A549 (cell line): ENCODE measurements around the gene HEPHL1. TPM values are rescaled to one million over a fixed set of nuclear protein-coding genes. Genes with fewer than 3 reads are reported as not detected.

Source experiments
- ATAC-seq, 2 experiments: fragments of 200-7000 bp in 1 of 2; fragments of >200 bp in 1 of 2; cut with Nextera tagmentation in 1 of 2; cut with Tn5 transposase in 1 of 2; 3 replicates each; pipeline versions ENCODE4 v1.8.0 to v1.9.1; 2018 to 2020; ENCODE audit warnings: mild to moderate bottlenecking in 1 of 2, moderate library complexity in 1 of 2
- CTCF ChIA-PET: fragments of 300-600 bp; sonication (Branson Sonifier 250); formaldehyde crosslinking; extraction: SDS; loops from one replicate; lab custom pipeline; 2021; ENCODE audit warnings: antibody characterized with exemption, inconsistent platforms; lab: Yijun Ruan, JAX
- POLR2A ChIA-PET: fragments of 350-600 bp; formaldehyde crosslinking; extraction: SDS; loops from one replicate; lab custom pipeline; 2021; ENCODE audit warnings: antibody characterized with exemption, inconsistent platforms; lab: Yijun Ruan, JAX
- DNase-seq, 2 experiments: peaks; one replicate each; pipeline versions ENCODE4 v3.0.0 to v3.0.0-alpha.2; 2011 to 2016; ENCODE audit warnings: low read depth in 1 of 2, low spot score in 1 of 2
- FAIRE-seq: peaks from 2 replicates; lab custom pipeline; 2011; peaks lifted over from hg19 to GRCh38; lab: Jason Lieb, UNC
- H3K27ac ChIP-seq, 2 experiments: fragments of >200 bp; sonication (Bioruptor Twin); formaldehyde crosslinking; 3 replicates each; pipeline ENCODE4 v1.5.1; 2016 to 2017
- H3K4me1 ChIP-seq: fragments of >200 bp; sonication (Bioruptor Twin); formaldehyde crosslinking; 3 replicates; pipeline ENCODE4 v1.6.1; 2016
- H3K4me2 ChIP-seq: fragments of >200 bp; sonication (Bioruptor Twin); formaldehyde crosslinking; 3 replicates; pipeline ENCODE4 v1.6.1; 2016
- H3K4me3 ChIP-seq: fragments of >200 bp; sonication (Bioruptor Twin); formaldehyde crosslinking; 3 replicates; pipeline ENCODE4 v1.5.1; 2016
- H3K9me3 ChIP-seq: fragments of >200 bp; sonication (Bioruptor Twin); formaldehyde crosslinking; 3 replicates; pipeline ENCODE4 v1.6.1; 2016
- BHLHE40 ChIP-seq: IDR thresholded peaks from 2 replicates; pipeline ENCODE4 v1.6.1; 2012; ENCODE audit warnings: low read depth, low read length, inconsistent platforms
- CBX2 ChIP-seq: fragments of 200-600 bp; sonication (generic); IDR thresholded peaks from 2 replicates; pipeline ENCODE4 v1.6.1; 2016; ENCODE audit warnings: low read depth, mild to moderate bottlenecking, borderline replicate concordance
- CEBPB ChIP-seq, 2 experiments: fragments of >200 bp in 1 of 2; sonication (Bioruptor Twin) in 1 of 2; formaldehyde crosslinking in 1 of 2; IDR thresholded peaks; 2 replicates each; pipeline ENCODE4 v1.6.1; 2012 to 2016
- EHMT2 ChIP-seq: fragments of 200-600 bp; sonication (generic); IDR thresholded peaks from 2 replicates; pipeline ENCODE4 v1.6.1; 2016; ENCODE audit warnings: antibody characterized with exemption, low read depth, mild to moderate bottlenecking, moderate library complexity
- FOSB ChIP-seq: fragments of 250-450 bp; sonication (Bioruptor Pico); IDR thresholded peaks from 2 replicates; pipeline ENCODE4 v1.5.0; 2020; ENCODE audit warnings: mild to moderate bottlenecking, moderate library complexity
- HES2 ChIP-seq: fragments of >200 bp; sonication (Bioruptor Twin); formaldehyde crosslinking; IDR thresholded peaks from 2 replicates; pipeline ENCODE4 v1.6.1; 2016
- HEYL ChIP-seq: fragments of 250-450 bp; sonication (Bioruptor Pico); IDR thresholded peaks from 2 replicates; pipeline ENCODE4 v1.8.0; 2021; ENCODE audit warnings: mild to moderate bottlenecking, moderate library complexity
- HOXB13 ChIP-seq: fragments of 250-450 bp; sonication (Bioruptor Pico); IDR thresholded peaks from 2 replicates; pipeline ENCODE4 v1.5.0; 2020; ENCODE audit warnings: low read depth, mild to moderate bottlenecking, moderate library complexity
- JUN ChIP-seq, 2 experiments: fragments of >200 bp; sonication (Bioruptor Twin); formaldehyde crosslinking; IDR thresholded peaks; 2 replicates in 1 of 2; 3 replicates in 1 of 2; pipeline ENCODE4 v1.6.1; 2016 to 2017
- KDM5A ChIP-seq: fragments of 200-600 bp; sonication (generic); IDR thresholded peaks from 2 replicates; pipeline ENCODE4 v1.6.1; 2016; ENCODE audit warnings: antibody characterized with exemption, mild to moderate bottlenecking
- MYC ChIP-seq: IDR thresholded peaks from 2 replicates; pipeline ENCODE4 v1.6.1; 2012; ENCODE audit warnings: mild to moderate bottlenecking, inconsistent platforms, low read length, improper control_type of control experiment, borderline replicate concordance
- NPAS2 ChIP-seq: fragments of 250-450 bp; sonication (Bioruptor Pico); IDR thresholded peaks from 2 replicates; pipeline ENCODE4 v1.8.0; 2022; ENCODE audit warnings: mild to moderate bottlenecking, moderate library complexity, borderline replicate concordance
- PHF8 ChIP-seq: fragments of 200-600 bp; sonication (generic); IDR thresholded peaks from 2 replicates; pipeline ENCODE4 v1.6.1; 2016; ENCODE audit warnings: low read depth, mild to moderate bottlenecking, antibody characterized with exemption, moderate library complexity, borderline replicate concordance
- POLR2A ChIP-seq: IDR thresholded peaks from 2 replicates; pipeline ENCODE4 v1.6.1; 2012; ENCODE audit warnings: mild to moderate bottlenecking, low read length
- RARB ChIP-seq: fragments of 250-450 bp; sonication (Bioruptor Pico); IDR thresholded peaks from 2 replicates; pipeline ENCODE4 v1.8.0; 2021; ENCODE audit warnings: mild to moderate bottlenecking, moderate library complexity
- RFX5 ChIP-seq: fragments of 450-650 bp; IDR thresholded peaks from 2 replicates; pipeline ENCODE4 v1.7.1; 2014; ENCODE audit warnings: antibody characterized with exemption, mild to moderate bottlenecking, moderate library complexity
- ZC3H11A ChIP-seq: fragments of 450-650 bp; IDR thresholded peaks from 2 replicates; pipeline ENCODE4 v1.6.1; 2014; ENCODE audit warnings: antibody characterized with exemption, mild to moderate bottlenecking
- ZFP36 ChIP-seq: fragments of 450-650 bp; IDR thresholded peaks from 2 replicates; pipeline ENCODE4 v1.6.1; 2014; ENCODE audit warnings: borderline replicate concordance; ENCODE audit not compliant: partially characterized antibody
- WGBS: methylation state at CpG from one replicate; pipeline ENCODE4 v1.1.6; 2017; ENCODE audit errors: missing lambda C conversion rate; 5-methylcytosine and 5-hydroxymethylcytosine counted together
- polyA plus RNA-seq, 4 experiments: library from polyadenylated mRNA; depleted of rRNA in 3 of 4; stranded (reverse); fragments of >200 nt; fragmentation: RNase III in 1 of 4; extraction: RNeasy Plus Mini Kit Qiagen cat#74134 plus additional on column Dnase treatment in 1 of 4; gene quantifications; 2 replicates in 3 of 4; 3 replicates in 1 of 4; pipeline ENCODE4 v1.2.3, GENCODE V29; 2011 to 2017
- TF ChIP-seq, protein P1 (sequence below): fragments of 200-600 bp; sonication (generic); IDR thresholded peaks from 2 replicates; pipeline ENCODE4 v1.6.1; 2016; ENCODE audit warnings: antibody characterized with exemption, mild to moderate bottlenecking, moderate library complexity
- TF ChIP-seq, protein P2 (sequence below): fragments of 250-450 bp; sonication (Bioruptor Pico); IDR thresholded peaks from 2 replicates; pipeline ENCODE4 v1.5.0; 2021; ENCODE audit warnings: mild to moderate bottlenecking, moderate library complexity, borderline replicate concordance

The HEPHL1 gene
- polyA plus RNA-seq, 2 of the 4 experiments (the other 2 are of a cell fraction): not detected

GRCh38 chr11:94077552-94078293, 56.6 kb downstream of the HEPHL1 start (continued):
- no peak for TF ChIP-seq NPAS2

DNA sequence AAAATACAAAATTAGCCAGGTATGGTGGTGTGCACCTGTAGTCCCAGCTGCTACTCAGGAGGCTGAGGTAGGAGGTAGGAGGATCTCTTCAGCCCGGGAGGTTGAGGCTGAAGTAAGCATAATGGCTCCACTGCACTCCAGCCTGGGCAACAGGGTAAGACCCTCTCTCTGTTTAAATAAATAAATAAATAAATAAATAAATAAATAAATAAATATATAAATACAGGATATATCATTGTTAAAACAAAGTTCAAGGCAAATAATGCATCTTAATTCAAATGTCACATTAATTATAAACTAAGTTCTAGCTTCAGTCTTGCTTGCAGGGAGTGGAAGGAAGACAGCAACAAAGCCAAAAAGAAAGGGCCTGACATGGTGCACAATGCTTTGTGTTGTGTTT, 63.0 kb downstream of the HEPHL1 start:
- DNase-seq: no peak
- CTCF ChIA-PET: no interaction called here
- no peaks in the 10 kb centered on the region for H3K4me1 ChIP-seq
- no peak overlapping the region for H3K4me3 ChIP-seq
- no peak for TF ChIP-seq POLR2A
- TF ChIP-seq MYC: no peak
- no peak for TF ChIP-seq HOXB13 (CRISPR knock-in tag)
- peak; percentile 48 for TF ChIP-seq ZC3H11A
- no peak for TF ChIP-seq RFX5
- TF ChIP-seq, all 56 proteins: peak for 1
- WGBS: 30% methylated on average over 1 of the region's 1 CpG
- POLR2A ChIA-PET: no interaction called here
- FAIRE-seq (no peak), ATAC-seq (no peak)
- no peak overlapping the region for H3K4me2 ChIP-seq
- no peaks in the 10 kb centered on the region for H3K9me3 ChIP-seq
- H3K27ac ChIP-seq: no peak overlapping the region

DNA sequence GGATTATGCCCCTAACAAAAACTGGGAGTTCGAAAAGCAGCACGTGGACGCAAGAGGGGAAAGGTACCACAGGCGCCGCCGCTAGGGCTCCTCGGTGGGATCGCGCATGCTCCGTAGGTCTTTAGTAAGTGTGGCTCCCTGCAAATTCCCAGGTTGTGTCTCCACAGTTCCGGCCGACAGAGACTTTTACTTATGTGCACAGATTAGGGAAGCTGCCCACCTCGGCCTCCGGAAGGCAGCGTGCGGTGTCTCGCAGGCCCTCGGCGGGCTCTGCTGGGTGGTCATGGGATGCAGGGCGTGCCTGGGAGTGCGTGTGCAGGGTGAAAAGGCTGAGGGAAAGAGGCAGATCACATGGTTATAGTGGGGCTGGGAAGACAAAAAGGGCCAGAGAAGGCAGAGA, 67.8 kb downstream of the HEPHL1 start:
- TF ChIP-seq HES2 (no peak), BHLHE40 (no peak), PHF8 (no peak), CEBPB (IDR thresholded peaks at IDR 0.05) (no peak), KDM5A (no peak), FOSB (no peak), EHMT2 (no peak), RARB (CRISPR knock-in tag) (no peak), HEYL (CRISPR knock-in tag) (no peak), JUN (IDR thresholded peaks at IDR 0.05) (no peak), CBX2 (no peak), ZFP36 (no peak)
- TF ChIP-seq, protein P1, sequence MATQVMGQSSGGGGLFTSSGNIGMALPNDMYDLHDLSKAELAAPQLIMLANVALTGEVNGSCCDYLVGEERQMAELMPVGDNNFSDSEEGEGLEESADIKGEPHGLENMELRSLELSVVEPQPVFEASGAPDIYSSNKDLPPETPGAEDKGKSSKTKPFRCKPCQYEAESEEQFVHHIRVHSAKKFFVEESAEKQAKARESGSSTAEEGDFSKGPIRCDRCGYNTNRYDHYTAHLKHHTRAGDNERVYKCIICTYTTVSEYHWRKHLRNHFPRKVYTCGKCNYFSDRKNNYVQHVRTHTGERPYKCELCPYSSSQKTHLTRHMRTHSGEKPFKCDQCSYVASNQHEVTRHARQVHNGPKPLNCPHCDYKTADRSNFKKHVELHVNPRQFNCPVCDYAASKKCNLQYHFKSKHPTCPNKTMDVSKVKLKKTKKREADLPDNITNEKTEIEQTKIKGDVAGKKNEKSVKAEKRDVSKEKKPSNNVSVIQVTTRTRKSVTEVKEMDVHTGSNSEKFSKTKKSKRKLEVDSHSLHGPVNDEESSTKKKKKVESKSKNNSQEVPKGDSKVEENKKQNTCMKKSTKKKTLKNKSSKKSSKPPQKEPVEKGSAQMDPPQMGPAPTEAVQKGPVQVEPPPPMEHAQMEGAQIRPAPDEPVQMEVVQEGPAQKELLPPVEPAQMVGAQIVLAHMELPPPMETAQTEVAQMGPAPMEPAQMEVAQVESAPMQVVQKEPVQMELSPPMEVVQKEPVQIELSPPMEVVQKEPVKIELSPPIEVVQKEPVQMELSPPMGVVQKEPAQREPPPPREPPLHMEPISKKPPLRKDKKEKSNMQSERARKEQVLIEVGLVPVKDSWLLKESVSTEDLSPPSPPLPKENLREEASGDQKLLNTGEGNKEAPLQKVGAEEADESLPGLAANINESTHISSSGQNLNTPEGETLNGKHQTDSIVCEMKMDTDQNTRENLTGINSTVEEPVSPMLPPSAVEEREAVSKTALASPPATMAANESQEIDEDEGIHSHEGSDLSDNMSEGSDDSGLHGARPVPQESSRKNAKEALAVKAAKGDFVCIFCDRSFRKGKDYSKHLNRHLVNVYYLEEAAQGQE: no peak
- TF ChIP-seq, protein P2, sequence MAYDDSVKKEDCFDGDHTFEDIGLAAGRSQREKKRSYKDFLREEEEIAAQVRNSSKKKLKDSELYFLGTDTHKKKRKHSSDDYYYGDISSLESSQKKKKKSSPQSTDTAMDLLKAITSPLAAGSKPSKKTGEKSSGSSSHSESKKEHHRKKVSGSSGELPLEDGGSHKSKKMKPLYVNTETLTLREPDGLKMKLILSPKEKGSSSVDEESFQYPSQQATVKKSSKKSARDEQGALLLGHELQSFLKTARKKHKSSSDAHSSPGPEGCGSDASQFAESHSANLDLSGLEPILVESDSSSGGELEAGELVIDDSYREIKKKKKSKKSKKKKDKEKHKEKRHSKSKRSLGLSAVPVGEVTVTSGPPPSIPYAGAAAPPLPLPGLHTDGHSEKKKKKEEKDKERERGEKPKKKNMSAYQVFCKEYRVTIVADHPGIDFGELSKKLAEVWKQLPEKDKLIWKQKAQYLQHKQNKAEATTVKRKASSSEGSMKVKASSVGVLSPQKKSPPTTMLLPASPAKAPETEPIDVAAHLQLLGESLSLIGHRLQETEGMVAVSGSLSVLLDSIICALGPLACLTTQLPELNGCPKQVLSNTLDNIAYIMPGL: no peak
- TF ChIP-seq, all 56 proteins: peak for 0

More for the DNA sequence above, 67.8 kb downstream of the HEPHL1 start:
- CTCF ChIA-PET: no interaction called here
- Histone ChIP-seq H3K4me1 (no peaks in the 10 kb centered on the region), H3K27ac (no peak overlapping the region), H3K4me2 (no peak overlapping the region), H3K4me3 (no peak overlapping the region), H3K9me3 (no peaks in the 10 kb centered on the region)
- FAIRE-seq (no peak), DNase-seq (no peak), ATAC-seq (no peak)
- POLR2A ChIA-PET: no interaction called here
- 70% methylated on average over 21 of the region's 21 CpGs for WGBS
